GM18511 (cell line): Measurements from ENCODE around the gene AP1M2.
A peak's percentile ranks its signal among the peaks of the same experiment; 100 is the strongest.
"Not testable (repeated sequence)": the region's sequence is repeated elsewhere in the genome, so short reads cannot be mapped to it uniquely, and the experiment has no call there.

Experiments used
- ATAC-seq: cut with Tn5 transposase; IDR thresholded peaks from one replicate; pipeline ENCODE4 v1.9.1; 2021; ENCODE audit warnings: mild to moderate bottlenecking, moderate library complexity; ENCODE audit not compliant: unreplicated experiment

Gene AP1M2

GRCh38 chr19:10602330-10603083 is 15.4 kb upstream of the AP1M2 start:
- peak; percentile 58 for ATAC-seq

GRCh38 chr19:10601999-10602329 is 14.9 kb upstream of the AP1M2 start:
- no peak for ATAC-seq

GRCh38 chr19:10600149-10600548 is 13.0 kb upstream of the AP1M2 start:
- no peak for ATAC-seq

- peak; percentile 73 for ATAC-seq
These were observed 6.9 kb upstream of the AP1M2 start for GRCh38 chr19:10593820-10594637.

- ATAC-seq = no peak
These were observed 6.0 kb upstream of the AP1M2 start for GRCh38 chr19:10593148-10593547.

GRCh38 chr19:10587839-10588150 is 683 bp upstream of the AP1M2 start:
- no peak for ATAC-seq

GRCh38 chr19:10586396-10586795 is 716 bp downstream of the AP1M2 start:
- ATAC-seq = no peak

GRCh38 chr19:10583036-10583776 is 3.9 kb downstream of the AP1M2 start:
- no peak for ATAC-seq

GRCh38 chr19:10582091-10582490 is 5.0 kb downstream of the AP1M2 start:
- no peak for ATAC-seq

GRCh38 chr19:10580979-10581631 is 6.0 kb downstream of the AP1M2 start:
- ATAC-seq = no peak

GRCh38 chr19:10577951-10578350 is 9.2 kb downstream of the AP1M2 start:
- no peak for ATAC-seq

- ATAC-seq = no peak
These were observed 11.9 kb downstream of the AP1M2 start for GRCh38 chr19:10575011-10575716.

GRCh38 chr19:10574462-10574861 is 12.7 kb downstream of the AP1M2 start:
- no peak for ATAC-seq

- not testable (repeated sequence) for ATAC-seq
These were observed 13.3 kb downstream of the AP1M2 start for GRCh38 chr19:10573793-10574192.

- peak; percentile 72 for ATAC-seq
These were observed 18.1 kb downstream of the AP1M2 start, which contains the start of gene CDKN2D for GRCh38 chr19:10568826-10569651. Gene CDKN2D (minus strand): TSS chr19:10568979. CDS start chr19:10568653, 326 bp downstream.

- ATAC-seq = peak; percentile 1
These were observed 18.9 kb downstream of the AP1M2 start for GRCh38 chr19:10568062-10568825.

- ATAC-seq = no peak
These were observed 19.5 kb downstream of the AP1M2 start for GRCh38 chr19:10567656-10568055.

GRCh38 chr19:10566658-10567410 is 20.3 kb downstream of the AP1M2 start:
- peak; percentile 21 for ATAC-seq
